GM13976 (cell line): ENCODE measurements around the gene RNF213.
"Not testable (repeated sequence)": the region's sequence is repeated elsewhere in the genome, so short reads cannot be mapped to it uniquely, and the experiment has no call there.

ENCODE experiments used
- DNase-seq: peaks from one replicate; pipeline ENCODE4 v3.0.0; 2012; ENCODE audit warnings: low spot score
- in situ Hi-C: fragments of 300-500 bp; cut with MboI; formaldehyde crosslinking; loops from one replicate; pipeline ENCODE4 v1.12.0; 2022; ENCODE audit warnings: low sequenced_read_pairs, mixed read lengths, inconsistent platforms; ENCODE audit not compliant: unreplicated experiment
- TF ChIP-seq, protein P1 (sequence below): IDR thresholded peaks from 2 replicates; pipeline ENCODE4 v1.5.1; 2012; ENCODE audit warnings: borderline replicate concordance, mild to moderate bottlenecking; ENCODE audit not compliant: insufficient read depth; ENCODE audit errors: extremely low read depth, missing control alignments, control extremely low read depth

The RNF213 gene

DNA sequence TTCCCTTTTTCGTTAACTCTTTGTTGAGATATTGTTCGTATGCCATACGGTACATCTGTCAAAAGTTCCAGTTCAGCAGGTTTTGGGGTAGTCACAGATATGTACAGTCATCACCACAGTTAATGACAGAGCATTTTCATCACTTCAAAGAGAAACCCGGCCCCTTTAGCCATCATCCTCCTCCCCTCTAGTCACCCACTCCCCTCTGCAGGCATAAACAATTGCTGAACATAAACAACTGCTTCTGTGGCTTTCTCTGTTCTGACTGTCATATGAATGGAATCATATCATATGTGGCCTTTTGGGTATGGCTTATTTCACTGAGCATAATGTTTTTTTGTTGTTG is 59.3 kb downstream of the RNF213 start:
- TF ChIP-seq, protein P1, sequence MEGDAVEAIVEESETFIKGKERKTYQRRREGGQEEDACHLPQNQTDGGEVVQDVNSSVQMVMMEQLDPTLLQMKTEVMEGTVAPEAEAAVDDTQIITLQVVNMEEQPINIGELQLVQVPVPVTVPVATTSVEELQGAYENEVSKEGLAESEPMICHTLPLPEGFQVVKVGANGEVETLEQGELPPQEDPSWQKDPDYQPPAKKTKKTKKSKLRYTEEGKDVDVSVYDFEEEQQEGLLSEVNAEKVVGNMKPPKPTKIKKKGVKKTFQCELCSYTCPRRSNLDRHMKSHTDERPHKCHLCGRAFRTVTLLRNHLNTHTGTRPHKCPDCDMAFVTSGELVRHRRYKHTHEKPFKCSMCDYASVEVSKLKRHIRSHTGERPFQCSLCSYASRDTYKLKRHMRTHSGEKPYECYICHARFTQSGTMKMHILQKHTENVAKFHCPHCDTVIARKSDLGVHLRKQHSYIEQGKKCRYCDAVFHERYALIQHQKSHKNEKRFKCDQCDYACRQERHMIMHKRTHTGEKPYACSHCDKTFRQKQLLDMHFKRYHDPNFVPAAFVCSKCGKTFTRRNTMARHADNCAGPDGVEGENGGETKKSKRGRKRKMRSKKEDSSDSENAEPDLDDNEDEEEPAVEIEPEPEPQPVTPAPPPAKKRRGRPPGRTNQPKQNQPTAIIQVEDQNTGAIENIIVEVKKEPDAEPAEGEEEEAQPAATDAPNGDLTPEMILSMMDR: no peak
- in situ Hi-C loops: no loop called here
- DNase-seq: no peak

- in situ Hi-C loops: no loop called here
- TF ChIP-seq, protein P1: no peak
- DNase-seq: no peak
These were observed 59.8 kb downstream of the RNF213 start for GRCh38 chr17:80320496-80320895.

DNA sequence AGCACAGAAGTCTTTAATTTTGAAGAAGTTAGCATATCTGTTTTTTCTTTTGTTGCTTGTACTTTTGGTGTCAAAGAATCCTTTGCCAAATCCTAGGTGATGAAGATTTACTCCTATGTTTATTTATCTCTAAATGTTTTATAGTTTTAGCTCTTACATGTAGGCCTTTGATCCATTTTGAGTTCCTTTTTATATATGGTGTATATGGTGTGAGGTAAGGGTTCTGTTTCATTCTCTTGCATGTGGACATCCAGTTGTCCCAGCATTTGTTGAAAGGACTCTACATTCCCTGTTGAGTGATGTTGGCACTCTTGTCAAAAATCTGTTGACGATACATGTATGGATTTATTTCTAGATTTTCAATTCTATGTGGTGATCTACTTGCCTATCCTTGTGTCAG is 62.2 kb downstream of the RNF213 start:
- in situ Hi-C loops: no loop called here
- TF ChIP-seq, protein P1: no peak
- DNase-seq: no peak

DNA sequence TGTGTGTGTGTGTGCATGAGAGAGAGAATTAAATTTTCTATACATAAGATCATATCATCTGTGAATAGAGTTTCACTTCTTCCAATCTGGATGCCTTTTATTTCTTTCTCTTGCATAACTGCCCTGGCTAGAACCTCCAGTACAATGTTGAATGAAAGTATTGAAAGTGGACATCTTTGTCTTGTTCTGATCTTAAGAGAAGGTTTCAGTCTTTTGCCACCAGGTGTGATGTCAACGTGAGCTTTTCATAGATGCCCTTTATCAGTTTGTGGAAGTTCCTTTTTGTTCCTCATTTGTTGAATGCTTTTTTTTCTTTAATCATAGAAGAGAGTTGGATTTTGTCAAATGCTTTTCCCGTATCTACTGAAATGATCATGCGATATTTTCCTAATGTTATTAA is 63.3 kb downstream of the RNF213 start:
- no peak for DNase-seq
- in situ Hi-C loops: no loop called here
- TF ChIP-seq, protein P1: no peak

- no peak for DNase-seq
- in situ Hi-C loops: no loop called here
These were observed 66.9 kb downstream of the RNF213 start for GRCh38 chr17:80327518-80327917.

DNA sequence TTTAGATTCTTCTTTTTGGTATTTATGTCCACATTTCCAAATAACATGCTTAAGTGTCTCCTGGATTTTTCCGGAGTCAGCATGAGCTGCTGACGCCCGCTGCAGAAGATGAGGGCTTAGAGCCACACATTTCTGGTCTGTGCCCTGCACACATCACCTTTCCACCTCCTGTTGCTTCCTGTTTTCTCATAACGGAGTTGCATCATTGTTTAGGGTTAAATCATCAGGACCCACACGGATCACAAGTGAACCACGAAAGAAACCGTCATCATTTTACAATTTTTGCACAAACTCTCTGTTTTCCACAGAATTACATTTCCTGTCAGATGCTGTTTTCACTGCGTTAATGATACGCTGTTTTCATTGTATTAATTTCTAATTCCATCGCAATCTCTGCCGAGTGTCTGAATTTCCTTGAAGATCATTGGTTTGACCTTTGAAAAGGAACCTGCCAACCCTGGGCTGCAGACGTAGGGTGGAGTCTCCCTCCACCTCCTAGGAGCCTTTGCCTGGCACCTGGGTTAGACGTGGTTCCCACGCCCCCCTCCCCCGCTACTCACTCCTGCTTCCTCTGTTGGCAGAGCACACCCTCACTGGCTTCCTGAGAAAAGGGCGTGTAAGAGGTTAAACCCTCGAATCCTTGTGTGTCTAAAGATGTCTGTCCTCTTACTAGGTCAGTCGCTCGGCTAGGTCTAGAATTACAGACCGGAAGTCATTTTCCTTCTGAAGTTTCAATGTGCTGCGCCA is 68.2 kb downstream of the RNF213 start:
- DNase-seq: no peak
- in situ Hi-C loops: no loop called here
- TF ChIP-seq, protein P1: no peak

More at GRCh38 chr17:80327518-80327917, 66.9 kb downstream of the RNF213 start:
- TF ChIP-seq, protein P1: no peak

GRCh38 chr17:80329421-80329820 is 68.8 kb downstream of the RNF213 start:
- in situ Hi-C loops, DNase-seq: not testable (repeated sequence)
